ENCODE results near the gene SCFD2. TPM values are rescaled to one million over a fixed set of nuclear protein-coding genes. Genes with fewer than 3 reads are reported as not detected.
"Not testable (repeated sequence)": the region's sequence is repeated elsewhere in the genome, so short reads cannot be mapped to it uniquely, and the experiment has no call there.

The SCFD2 gene
- total and polyA plus RNA-seq, 2 experiments from 2014 or later: 13.2 to 15.9 TPM

- Histone ChIP-seq H3K27ac (no peak overlapping the region), H3K36me3 (no peaks in the 10 kb centered on the region), H3K4me3 (no peak overlapping the region), H3K4me1 (ENCODE audit: low read depth) (no peaks in the 10 kb centered on the region), H3K27me3 (no peaks in the 10 kb centered on the region), H3K9me3 (ENCODE audit: low read depth) (no peaks in the 10 kb centered on the region)
- DNase-seq (ENCODE audit: low read depth in 1 of 2, low spot score in 1 of 2): no peak
- TF ChIP-seq CTCF (IDR thresholded peaks at IDR 0.05; ENCODE audit: low read depth, low read length): no peak
These were observed 9.8 kb downstream of the SCFD2 start for GRCh38 chr4:53355930-53356521.

- no peaks in the 10 kb centered on the region for H3K4me1 ChIP-seq (ENCODE audit: low read depth)
- no peaks in the 10 kb centered on the region for H3K36me3 ChIP-seq
- DNase-seq (ENCODE audit: low read depth in 1 of 2, low spot score in 1 of 2): no peak
- no peak overlapping the region for H3K27ac ChIP-seq
- H3K9me3 ChIP-seq (ENCODE audit: low read depth): no peaks in the 10 kb centered on the region
- no peak overlapping the region for H3K4me3 ChIP-seq
- no peak for TF ChIP-seq CTCF (IDR thresholded peaks at IDR 0.05; ENCODE audit: low read depth, low read length)
- no peaks in the 10 kb centered on the region for H3K27me3 ChIP-seq
These were observed 11.7 kb downstream of the SCFD2 start for GRCh38 chr4:53354012-53354722.

- no peak for DNase-seq (ENCODE audit: low read depth in 1 of 2, low spot score in 1 of 2)
- Histone ChIP-seq H3K4me1 (ENCODE audit: low read depth) (no peaks in the 10 kb centered on the region), H3K27ac (no peak overlapping the region), H3K4me3 (no peak overlapping the region), H3K27me3 (no peaks in the 10 kb centered on the region), H3K36me3 (no peaks in the 10 kb centered on the region), H3K9me3 (ENCODE audit: low read depth) (no peaks in the 10 kb centered on the region)
- no peak for TF ChIP-seq CTCF (IDR thresholded peaks at IDR 0.05; ENCODE audit: low read depth, low read length)
These were observed 16.8 kb downstream of the SCFD2 start for GRCh38 chr4:53349091-53349491.

- DNase-seq (ENCODE audit: low read depth in 1 of 2, low spot score in 1 of 2): no peak
- TF ChIP-seq CTCF (IDR thresholded peaks at IDR 0.05; ENCODE audit: low read depth, low read length): no peak
- Histone ChIP-seq H3K9me3 (ENCODE audit: low read depth) (no peaks in the 10 kb centered on the region), H3K4me3 (no peak overlapping the region), H3K36me3 (no peaks in the 10 kb centered on the region), H3K4me1 (ENCODE audit: low read depth) (no peaks in the 10 kb centered on the region), H3K27ac (no peak overlapping the region), H3K27me3 (no peaks in the 10 kb centered on the region)
These were observed 17.8 kb downstream of the SCFD2 start for GRCh38 chr4:53348046-53348445.

GRCh38 chr4:53346920-53347852, 18.7 kb downstream of the SCFD2 start:
- DNase-seq (ENCODE audit: low read depth in 1 of 2, low spot score in 1 of 2): peak in 1 of 2 donors; percentile 23

GRCh38 chr4:53346392-53346791, 19.5 kb downstream of the SCFD2 start:
- not testable (repeated sequence) for H3K36me3 ChIP-seq; H3K4me1 ChIP-seq (ENCODE audit: low read depth); DNase-seq (ENCODE audit: low read depth in 1 of 2, low spot score in 1 of 2)

More at GRCh38 chr4:53346920-53347852, 18.7 kb downstream of the SCFD2 start:
- no peak for TF ChIP-seq CTCF (IDR thresholded peaks at IDR 0.05; ENCODE audit: low read depth, low read length)
- H3K9me3 ChIP-seq (ENCODE audit: low read depth): no peaks in the 10 kb centered on the region
- no peaks in the 10 kb centered on the region for H3K4me1 ChIP-seq (ENCODE audit: low read depth)
- no peak overlapping the region for H3K27ac ChIP-seq
- no peaks in the 10 kb centered on the region for H3K36me3 ChIP-seq
- H3K27me3 ChIP-seq: no peaks in the 10 kb centered on the region
- no peak overlapping the region for H3K4me3 ChIP-seq

GRCh38 chr4:53340145-53340544, 25.7 kb downstream of the SCFD2 start:
- H3K27ac ChIP-seq; H3K27me3 ChIP-seq; H3K4me1 ChIP-seq (ENCODE audit: low read depth); H3K36me3 ChIP-seq; H3K4me3 ChIP-seq; DNase-seq (ENCODE audit: low read depth in 1 of 2, low spot score in 1 of 2); H3K9me3 ChIP-seq (ENCODE audit: low read depth): not testable (repeated sequence)

More at GRCh38 chr4:53346392-53346791, 19.5 kb downstream of the SCFD2 start:
- H3K9me3 ChIP-seq (ENCODE audit: low read depth); H3K27me3 ChIP-seq; H3K27ac ChIP-seq; H3K4me3 ChIP-seq: not testable (repeated sequence)

- DNase-seq (ENCODE audit: low read depth in 1 of 2, low spot score in 1 of 2); H3K9me3 ChIP-seq (ENCODE audit: low read depth); H3K27me3 ChIP-seq; H3K4me1 ChIP-seq (ENCODE audit: low read depth); H3K27ac ChIP-seq; H3K36me3 ChIP-seq; H3K4me3 ChIP-seq: not testable (repeated sequence)
These were observed 30.9 kb downstream of the SCFD2 start for GRCh38 chr4:53334916-53335315.

All from cardiac muscle cell (in vitro differentiated cells and primary cell).